HG02885 (cell line): ENCODE results near the gene SPIRE1.

Experiments used
- ATAC-seq: cut with Tn5 transposase; IDR thresholded peaks from one replicate; pipeline ENCODE4 v1.9.1; 2021; ENCODE audit warnings: mild to moderate bottlenecking; ENCODE audit not compliant: unreplicated experiment, poor library complexity

The SPIRE1 gene

DNA sequence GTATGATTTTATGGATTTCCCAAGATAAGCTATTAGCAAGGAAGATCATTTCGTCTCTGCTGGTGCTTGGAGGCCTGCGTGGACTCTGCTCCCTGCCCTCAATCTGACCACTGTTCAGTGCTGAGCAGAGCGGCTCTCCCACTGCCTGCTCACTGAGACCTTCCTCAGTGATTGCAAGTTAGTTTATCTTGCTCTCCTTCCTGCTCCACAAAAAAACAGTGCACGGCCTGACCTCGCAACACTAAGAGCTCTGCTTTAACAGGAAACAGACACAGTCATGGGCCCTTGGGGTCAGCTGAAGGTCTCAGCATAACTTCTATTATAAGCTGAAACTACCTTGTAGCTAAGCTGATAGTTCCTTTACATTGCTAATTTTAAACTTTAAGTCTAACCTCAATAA lies 197.0 kb downstream of the SPIRE1 start:
- no peak for ATAC-seq

DNA sequence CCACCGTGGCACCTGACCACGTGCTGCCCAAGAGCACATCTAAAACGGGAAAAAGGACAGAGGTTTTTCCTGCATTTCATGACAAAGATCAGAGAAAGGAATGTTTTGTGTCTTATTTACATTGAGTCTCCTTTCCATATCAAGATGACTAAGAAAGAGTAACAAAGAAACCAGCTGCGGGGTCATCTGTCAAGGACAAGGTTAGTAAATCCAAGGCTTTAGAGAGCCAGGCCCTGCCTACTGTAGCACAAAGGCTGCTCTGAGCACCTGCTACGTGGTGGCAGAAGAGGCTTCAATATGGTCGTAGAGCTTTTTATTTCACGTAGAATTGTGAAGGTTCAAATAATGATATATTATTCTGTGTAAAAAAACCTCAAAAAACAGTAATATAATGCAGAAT lies 199.1 kb downstream of the SPIRE1 start:
- no peak for ATAC-seq

DNA sequence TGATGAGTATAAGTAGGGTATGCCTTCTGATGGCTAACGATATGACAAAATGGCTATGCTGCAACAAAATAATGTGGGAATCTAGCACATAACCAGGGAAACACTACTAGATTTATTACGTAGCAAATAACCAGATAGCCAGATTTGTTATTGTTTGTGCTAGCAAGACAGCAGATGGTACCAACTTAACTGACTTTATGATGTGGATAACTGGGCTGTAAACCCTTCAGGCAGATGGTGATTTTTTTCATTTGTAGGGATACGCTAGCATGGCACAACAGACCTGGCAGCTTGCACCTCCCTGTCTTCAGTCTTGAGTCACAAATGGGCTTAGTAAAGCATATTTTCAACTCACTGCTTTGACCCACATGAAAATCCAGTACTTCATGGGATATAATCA lies 201.5 kb downstream of the SPIRE1 start:
- ATAC-seq = no peak

DNA sequence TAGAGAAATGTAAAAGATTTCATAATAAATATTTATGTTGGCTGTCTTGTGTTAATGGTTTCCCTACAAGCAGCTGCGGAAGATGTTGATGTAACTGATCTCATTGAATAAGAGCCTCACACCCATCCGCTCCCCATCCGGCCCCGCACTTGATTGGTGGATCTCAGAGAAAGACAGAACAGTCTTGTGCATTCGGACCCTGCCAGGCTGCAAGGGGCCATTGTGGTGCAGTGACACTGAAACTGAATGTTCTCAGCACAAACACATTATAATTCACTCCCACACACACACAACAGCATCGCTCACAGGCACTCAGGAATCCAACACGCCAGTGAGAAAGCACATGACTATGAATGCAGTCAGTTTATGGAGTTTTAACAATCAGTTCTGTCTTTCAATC lies 202.4 kb downstream of the SPIRE1 start:
- ATAC-seq = no peak

DNA sequence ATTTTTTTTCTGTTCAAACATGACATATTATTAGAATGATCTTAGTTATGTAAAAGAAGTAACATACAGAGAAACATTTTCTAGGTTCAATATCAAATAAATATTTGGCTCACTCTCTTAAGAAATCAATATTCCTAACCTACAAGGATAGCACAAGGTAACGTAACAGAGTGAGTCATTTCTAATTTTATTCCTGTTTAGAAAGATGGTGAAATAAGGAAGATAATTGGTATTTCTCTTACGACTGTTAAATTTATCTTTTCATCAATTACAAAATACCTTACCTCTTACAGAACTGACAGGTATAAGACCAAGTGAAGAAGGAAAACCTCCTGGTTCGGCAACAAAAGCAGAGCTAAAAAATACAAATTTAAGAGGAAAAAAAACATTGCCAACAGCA lies 205.1 kb downstream of the SPIRE1 start:
- ATAC-seq = no peak

DNA sequence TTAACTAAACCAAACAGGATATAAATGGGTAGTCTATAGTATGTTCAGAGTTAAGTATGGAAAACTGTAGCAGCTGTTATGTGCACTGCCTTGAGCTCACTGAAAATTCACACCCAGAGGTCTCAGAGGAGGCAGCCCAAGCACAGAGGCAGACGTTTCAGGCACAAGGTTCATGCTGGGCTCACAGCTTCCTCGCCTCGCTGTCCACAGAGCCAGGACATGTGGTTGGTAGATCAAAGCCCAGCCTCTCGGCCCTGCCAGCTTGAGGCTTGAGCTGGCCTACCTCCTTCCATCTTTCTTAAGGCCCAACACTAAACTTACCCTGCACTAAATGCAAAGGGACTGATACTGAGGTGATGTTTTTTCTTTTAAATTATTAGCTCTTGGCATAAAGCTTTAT lies 206.5 kb downstream of the SPIRE1 start:
- no peak for ATAC-seq

- ATAC-seq = no peak
Observed at GRCh38 chr18:12449051-12449785, 208.7 kb downstream of the SPIRE1 start.

GRCh38 chr18:12445554-12445953 lies 212.4 kb downstream of the SPIRE1 start:
- no peak for ATAC-seq

- ATAC-seq = no peak
Observed at GRCh38 chr18:12443551-12443950, 214.4 kb downstream of the SPIRE1 start.

- no peak for ATAC-seq
Observed at GRCh38 chr18:12442946-12443345, 215.0 kb downstream of the SPIRE1 start.

- no peak for ATAC-seq
Observed at GRCh38 chr18:12441475-12442034, 216.4 kb downstream of the SPIRE1 start.

GRCh38 chr18:12438257-12438656 lies 219.7 kb downstream of the SPIRE1 start:
- ATAC-seq = no peak

GRCh38 chr18:12435867-12436266 lies 222.0 kb downstream of the SPIRE1 start:
- no peak for ATAC-seq

GRCh38 chr18:12434541-12434929 lies 223.4 kb downstream of the SPIRE1 start:
- no peak for ATAC-seq

- no peak for ATAC-seq
Observed at GRCh38 chr18:12433829-12434540, 223.9 kb downstream of the SPIRE1 start.

DNA sequence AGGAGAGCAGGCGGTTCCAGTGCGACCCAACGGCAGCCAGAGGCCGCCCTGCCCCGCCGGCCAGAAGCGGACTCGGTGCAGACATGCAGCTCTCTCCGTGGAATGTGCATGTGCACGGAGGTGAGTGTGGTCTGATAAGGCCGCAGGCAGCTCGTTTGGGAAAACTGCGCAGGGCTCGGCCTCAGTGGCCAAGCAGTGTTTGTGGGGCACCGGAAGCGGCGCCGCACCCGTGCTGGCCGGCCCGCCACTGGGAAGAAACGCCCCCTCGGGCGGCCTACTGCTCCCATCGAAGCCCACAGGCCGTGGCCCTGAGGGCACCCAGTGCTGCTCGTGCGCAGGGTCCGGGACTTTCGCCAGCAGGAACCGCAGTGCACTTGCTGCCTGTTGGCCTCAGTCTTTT lies 225.0 kb downstream of the SPIRE1 start:
- no peak for ATAC-seq

DNA sequence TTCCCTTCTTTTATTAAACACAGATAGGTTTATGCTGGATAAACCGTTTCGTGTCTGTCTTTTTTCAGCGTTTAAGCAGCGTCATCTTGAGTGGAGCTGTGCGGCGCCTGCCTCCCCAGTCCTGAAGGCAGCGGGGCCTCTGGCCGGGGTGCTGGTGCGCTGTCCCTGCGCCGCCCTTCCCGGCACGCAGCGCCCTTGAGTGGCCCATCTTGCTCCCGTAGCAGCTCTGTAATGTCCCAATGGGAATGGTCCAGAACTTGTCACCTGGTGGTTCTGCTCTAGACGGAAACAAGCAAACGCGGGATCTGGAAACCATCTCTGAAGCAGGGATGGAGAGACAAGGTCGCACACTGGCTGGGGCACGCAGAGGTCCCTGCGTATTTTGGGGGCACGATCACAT lies 225.7 kb downstream of the SPIRE1 start:
- ATAC-seq = no peak

GRCh38 chr18:12431561-12431960 lies 226.3 kb downstream of the SPIRE1 start:
- no peak for ATAC-seq

GRCh38 chr18:12430137-12430990 lies 227.5 kb downstream of the SPIRE1 start:
- ATAC-seq = no peak

GRCh38 chr18:12429556-12429955 lies 228.4 kb downstream of the SPIRE1 start:
- ATAC-seq = no peak

DNA sequence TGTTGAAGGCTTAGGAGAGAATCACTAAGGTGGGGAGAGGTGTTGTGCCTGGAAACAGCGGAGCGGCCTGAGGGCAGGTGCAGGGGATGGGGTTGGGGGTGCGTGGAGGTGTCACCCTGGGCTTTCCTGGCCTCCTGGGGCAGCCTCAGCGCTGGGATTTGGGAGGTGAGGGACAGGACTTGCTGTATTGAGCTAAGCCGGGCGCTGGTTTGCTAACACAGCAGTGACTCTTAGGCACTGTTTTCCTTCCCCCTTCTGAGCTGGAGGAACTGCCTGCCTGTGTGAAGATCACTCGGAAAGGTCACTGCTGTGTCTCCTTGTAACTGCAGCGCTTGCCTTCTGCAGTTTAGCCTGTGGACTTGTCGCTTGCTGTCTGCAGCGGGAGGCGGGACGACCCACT lies 229.0 kb downstream of the SPIRE1 start:
- no peak for ATAC-seq
